ENCODE measurements around the gene EGF.

The EGF gene

DNA sequence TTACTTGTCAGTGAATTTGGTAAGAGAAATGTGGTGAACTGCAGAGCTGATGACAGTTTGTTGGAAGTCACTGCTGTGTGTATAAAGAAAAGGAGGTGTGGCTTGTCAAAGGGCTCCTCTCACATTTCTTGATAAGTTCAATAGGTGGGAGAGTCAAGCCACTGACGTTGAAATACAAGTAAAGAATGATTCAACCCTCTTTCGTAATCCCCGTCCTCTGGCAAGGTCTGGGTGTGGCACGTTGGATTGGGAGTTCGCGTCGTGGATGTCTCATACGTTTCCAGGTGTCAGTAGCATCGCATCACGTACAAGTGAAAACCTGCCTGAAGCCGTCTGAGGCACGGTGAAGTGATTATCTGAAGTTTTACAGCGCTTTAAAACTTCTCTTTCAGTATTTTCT, 76.4 kb downstream of the EGF start:
- peak; percentile 37 for DNase-seq (ENCODE audit: low read depth)
- H3K4me3 ChIP-seq (ENCODE audit: control insufficient read depth, low read depth, low read length): no peak overlapping the region

DNA sequence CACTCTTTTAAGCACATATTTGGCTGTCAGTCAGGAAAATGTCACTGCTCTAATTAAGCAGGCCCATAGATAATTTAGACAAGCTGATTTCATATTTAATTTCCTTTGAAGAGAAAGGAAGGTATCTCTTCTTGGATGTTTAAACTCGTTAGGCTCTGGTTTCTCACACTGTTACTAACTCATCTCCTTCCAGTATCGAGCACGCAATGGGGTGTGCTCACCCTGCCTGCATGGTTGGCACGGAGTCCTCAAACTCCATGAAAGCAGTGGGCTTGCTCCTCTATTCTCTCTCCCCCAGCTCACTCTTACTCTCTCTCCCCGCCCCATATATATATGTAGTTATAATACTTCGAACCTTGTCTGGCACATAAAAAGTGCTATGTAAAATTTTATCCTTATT, 76.9 kb downstream of the EGF start:
- DNase-seq (ENCODE audit: low read depth): no peak
- no peak overlapping the region for H3K4me3 ChIP-seq (ENCODE audit: control insufficient read depth, low read depth, low read length)
- TF ChIP-seq, protein P1, sequence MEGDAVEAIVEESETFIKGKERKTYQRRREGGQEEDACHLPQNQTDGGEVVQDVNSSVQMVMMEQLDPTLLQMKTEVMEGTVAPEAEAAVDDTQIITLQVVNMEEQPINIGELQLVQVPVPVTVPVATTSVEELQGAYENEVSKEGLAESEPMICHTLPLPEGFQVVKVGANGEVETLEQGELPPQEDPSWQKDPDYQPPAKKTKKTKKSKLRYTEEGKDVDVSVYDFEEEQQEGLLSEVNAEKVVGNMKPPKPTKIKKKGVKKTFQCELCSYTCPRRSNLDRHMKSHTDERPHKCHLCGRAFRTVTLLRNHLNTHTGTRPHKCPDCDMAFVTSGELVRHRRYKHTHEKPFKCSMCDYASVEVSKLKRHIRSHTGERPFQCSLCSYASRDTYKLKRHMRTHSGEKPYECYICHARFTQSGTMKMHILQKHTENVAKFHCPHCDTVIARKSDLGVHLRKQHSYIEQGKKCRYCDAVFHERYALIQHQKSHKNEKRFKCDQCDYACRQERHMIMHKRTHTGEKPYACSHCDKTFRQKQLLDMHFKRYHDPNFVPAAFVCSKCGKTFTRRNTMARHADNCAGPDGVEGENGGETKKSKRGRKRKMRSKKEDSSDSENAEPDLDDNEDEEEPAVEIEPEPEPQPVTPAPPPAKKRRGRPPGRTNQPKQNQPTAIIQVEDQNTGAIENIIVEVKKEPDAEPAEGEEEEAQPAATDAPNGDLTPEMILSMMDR (conservative IDR thresholded peaks at IDR 0.05; ENCODE audit: control insufficient read depth, insufficient read depth, low read depth, low read length): no peak

More for the DNA sequence above, 76.4 kb downstream of the EGF start:
- TF ChIP-seq, protein P1 (conservative IDR thresholded peaks at IDR 0.05; ENCODE audit: control insufficient read depth, insufficient read depth, low read depth, low read length): no peak

DNA sequence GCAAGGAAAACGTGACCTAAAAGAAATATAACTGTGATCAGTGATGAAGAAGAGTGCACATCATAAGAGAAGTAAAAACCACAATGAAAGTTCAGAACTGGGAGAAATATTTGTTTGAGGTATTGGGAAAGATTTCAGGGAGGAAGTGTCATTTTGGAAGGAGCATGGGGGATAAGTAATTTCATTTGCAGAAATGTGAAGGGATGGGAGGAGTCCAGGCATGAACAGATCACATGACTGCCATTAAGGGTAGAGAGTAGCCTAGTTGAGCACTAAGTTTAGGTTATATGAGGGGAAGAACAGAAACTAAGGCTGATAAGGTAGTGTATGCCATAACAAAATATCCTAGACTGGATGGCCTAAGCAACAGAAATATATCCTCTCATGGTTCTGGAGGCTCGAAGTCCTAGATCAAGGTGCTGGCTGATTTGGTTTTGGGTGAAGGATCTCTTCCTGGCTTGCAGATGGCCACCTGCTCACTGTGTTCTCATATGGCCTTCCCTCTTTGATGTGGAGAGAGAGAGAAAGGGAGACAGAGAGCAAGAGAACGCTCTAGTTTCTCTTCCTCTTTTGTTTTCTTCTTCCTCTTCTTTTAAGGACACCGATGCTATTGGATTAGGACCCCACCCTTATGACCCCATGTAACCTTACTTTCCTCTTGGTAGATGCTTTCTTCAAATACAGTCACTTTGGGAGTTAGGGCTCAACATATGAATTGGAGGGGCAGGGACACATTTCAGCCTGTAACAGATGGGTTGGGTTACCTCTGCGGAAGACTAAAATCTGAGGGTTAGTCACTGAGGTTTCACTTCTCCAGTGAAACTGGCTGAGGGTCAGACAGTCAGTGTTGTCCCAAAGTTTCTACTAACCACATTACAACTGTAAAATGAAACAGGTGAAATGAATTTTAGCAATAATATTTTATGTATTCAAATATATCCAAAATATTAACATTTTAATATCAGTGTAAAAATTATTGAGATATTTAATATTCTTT, 77.9 kb downstream of the EGF start:
- DNase-seq (ENCODE audit: low read depth): no peak
- H3K4me3 ChIP-seq (ENCODE audit: control insufficient read depth, low read depth, low read length): no peak overlapping the region
- TF ChIP-seq, protein P1 (conservative IDR thresholded peaks at IDR 0.05; ENCODE audit: control insufficient read depth, insufficient read depth, low read depth, low read length): no peak

DNA sequence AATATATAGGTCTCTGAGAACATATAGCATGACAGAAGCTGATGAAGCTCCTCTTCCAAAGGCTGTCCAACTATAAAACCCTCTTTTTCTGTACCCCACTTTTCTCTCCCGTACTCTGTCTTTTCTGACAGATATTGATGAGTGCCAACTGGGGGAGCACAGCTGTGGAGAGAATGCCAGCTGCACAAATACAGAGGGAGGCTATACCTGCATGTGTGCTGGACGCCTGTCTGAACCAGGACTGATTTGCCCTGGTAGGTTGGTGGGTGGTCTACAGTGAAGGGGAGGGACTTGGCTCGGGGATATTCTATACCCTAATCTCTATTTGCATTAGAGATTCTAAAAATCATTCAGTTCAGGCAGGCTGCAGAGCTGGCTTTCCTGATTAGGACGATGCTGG, 80.4 kb downstream of the EGF start:
- no peak overlapping the region for H3K4me3 ChIP-seq (ENCODE audit: control insufficient read depth, low read depth, low read length)
- no peak for DNase-seq (ENCODE audit: low read depth)
- TF ChIP-seq, protein P1 (conservative IDR thresholded peaks at IDR 0.05; ENCODE audit: control insufficient read depth, insufficient read depth, low read depth, low read length): no peak

DNA sequence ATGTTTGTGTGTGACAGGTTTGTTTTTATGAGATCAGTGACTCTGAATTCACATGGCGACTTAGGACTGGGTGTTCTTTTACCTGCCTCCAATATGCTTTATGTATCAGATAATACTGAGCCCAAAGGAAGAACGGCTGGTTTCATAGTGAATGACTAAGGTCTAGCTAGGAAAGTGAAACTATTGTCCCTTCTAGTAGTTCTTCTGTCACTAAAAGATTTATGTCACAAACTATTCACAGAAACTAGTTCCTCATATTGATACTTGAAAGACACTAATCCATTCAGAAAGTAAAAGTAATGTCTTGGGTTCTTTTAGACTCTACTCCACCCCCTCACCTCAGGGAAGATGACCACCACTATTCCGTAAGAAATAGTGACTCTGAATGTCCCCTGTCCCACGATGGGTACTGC, 81.7 kb downstream of the EGF start:
- no peak overlapping the region for H3K4me3 ChIP-seq (ENCODE audit: control insufficient read depth, low read depth, low read length)
- TF ChIP-seq, protein P1 (conservative IDR thresholded peaks at IDR 0.05; ENCODE audit: control insufficient read depth, insufficient read depth, low read depth, low read length): no peak
- no peak for DNase-seq (ENCODE audit: low read depth)

DNA sequence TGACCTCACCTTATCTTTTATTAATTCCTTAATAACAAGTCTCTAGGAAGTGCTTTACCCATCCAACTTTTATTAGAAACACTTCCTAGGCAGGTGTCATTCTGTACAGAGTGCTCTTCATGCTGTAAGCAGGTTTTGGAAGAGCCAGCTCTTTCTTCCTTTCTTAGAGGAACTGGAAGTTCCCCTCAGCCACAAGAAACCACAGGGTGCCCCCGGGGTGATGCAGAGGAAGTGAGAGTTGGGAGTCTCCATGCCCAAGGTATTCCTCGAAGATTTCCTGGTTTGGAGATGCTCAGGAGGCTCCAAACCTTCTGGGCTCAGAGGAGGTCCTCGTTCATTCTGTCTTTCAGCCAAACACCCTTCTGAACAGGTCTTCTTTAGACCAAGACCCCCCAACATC, 83.8 kb downstream of the EGF start:
- DNase-seq (ENCODE audit: low read depth): no peak
- TF ChIP-seq, protein P1 (conservative IDR thresholded peaks at IDR 0.05; ENCODE audit: control insufficient read depth, insufficient read depth, low read depth, low read length): no peak
- H3K4me3 ChIP-seq (ENCODE audit: control insufficient read depth, low read depth, low read length): no peak overlapping the region
